A172 (cell line): Measurements from ENCODE around the gene GATAD2B. TPM values are rescaled to one million over a fixed set of nuclear protein-coding genes. Genes with fewer than 3 reads are reported as not detected.
"Not testable (repeated sequence)": the region's sequence is repeated elsewhere in the genome, so short reads cannot be mapped to it uniquely, and the experiment has no call there.

Source experiments
- DNase-seq: peaks from one replicate; pipeline ENCODE4 v3.0.0-alpha.2; 2015; ENCODE audit warnings: low spot score
- total RNA-seq: library from RNA; depleted of rRNA; stranded (reverse); fragments of >200 nt; shearing (Covaris generic); gene quantifications from 2 replicates; pipeline ENCODE4 v1.2.3, GENCODE V29; 2014

GATAD2B gene
- total RNA-seq, 1 experiment from 2014 or later, result 6.5 TPM

GRCh38 chr1:153929981-153930948 is 7.5 kb upstream of the GATAD2B start:
- no peak for DNase-seq

- no peak for DNase-seq
Observed at GRCh38 chr1:153929426-153929825, 6.7 kb upstream of the GATAD2B start.

- DNase-seq, result no peak
Observed at GRCh38 chr1:153928791-153929341, 6.1 kb upstream of the GATAD2B start.

- DNase-seq, result no peak
Observed at GRCh38 chr1:153928245-153928644, 5.5 kb upstream of the GATAD2B start.

GRCh38 chr1:153926405-153926804 is 3.6 kb upstream of the GATAD2B start:
- DNase-seq, result no peak

DNA sequence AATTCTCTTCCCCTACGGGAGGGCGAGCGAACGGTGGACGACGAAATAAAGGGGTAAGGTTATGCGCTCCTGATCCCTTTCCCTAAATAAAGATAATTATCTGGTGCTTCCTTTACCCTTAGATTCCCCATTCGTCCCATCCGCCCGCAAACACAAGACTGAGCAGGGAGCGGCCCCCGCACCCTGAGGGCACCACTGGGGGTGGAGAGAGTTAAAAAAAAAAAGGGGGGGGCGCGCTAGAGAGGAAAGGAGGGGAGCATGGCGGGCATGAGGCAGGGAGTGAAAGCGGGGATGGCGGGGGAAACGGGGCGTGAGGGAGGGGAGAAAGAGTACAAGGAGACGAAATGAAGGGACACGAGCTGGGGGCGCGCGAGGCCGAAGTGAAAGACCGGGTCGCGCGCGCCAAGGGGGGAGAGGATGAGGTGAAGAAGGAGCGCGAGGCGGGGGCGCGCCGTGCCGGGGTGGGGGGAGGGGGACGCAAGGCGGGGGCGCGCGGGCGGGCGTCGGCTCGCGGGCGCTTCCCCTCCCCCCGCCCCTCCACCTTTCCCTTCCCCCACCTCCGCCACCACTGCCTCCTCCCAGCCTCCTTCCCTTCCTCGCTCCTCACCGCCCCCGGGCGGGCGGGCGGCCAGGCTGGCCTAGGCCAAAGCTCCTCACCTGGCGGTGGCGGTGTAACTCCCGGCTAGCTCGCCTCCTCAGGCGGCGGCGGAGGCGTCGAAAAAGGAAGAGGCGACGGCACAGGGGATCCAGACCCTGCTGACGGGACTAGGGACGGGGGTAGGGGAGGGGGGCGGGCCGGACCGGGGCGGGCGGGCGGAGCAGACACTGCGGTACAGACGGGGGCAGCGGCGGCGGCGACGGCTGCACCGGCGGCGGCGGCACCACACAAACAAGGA is 448 bp downstream of the GATAD2B start:
- no peak for DNase-seq

DNA sequence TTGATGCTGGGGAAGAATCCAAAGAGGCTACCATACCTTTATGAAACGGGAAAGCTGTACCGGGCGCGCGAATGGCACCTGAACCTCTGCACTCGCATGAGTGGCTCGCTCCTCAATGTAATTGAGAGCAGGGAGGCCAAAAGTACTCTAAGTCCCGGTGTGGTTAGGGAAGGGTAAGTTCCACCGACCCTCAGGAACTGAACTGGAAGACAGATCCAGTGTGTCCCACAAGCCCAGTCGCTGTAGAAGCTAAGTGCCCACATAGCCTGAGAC is 1.0 kb downstream of the GATAD2B start:
- no peak for DNase-seq

DNA sequence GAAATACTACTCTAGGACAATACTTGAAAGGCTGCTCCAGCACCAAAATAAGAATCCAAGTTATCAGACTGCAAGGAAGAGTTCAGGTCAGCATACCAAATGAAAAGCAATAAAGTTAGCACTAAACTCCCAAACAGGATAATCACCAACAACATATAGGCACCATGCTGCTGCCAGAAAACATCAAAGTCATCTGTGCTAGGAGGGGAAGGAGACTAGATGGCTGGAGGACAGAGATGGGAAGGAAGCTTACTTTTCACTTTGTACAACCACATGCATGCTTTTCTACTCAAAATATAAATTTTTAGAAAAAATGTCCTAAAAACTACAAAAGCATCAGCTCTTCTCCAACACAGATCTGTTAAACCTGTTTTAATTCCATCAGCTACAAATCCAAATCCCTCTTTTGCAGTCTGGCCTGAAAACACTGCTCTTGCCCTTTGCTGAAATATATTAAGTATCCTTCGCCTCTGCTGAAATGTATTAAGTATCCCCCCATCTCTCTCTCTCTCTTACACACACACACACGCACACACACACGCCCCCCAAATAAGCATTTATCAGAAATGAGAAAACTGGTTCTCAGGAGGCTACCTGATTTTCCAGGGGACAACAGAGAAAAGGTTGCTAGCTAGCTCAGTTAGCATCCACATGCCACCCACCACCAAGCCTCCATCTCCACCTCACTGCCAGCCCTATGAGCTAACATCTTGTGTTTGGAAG is 1.5 kb downstream of the GATAD2B start:
- DNase-seq, result no peak

GRCh38 chr1:153919876-153920852 is 2.6 kb downstream of the GATAD2B start:
- peak; percentile 45 for DNase-seq

GRCh38 chr1:153916297-153916696 is 6.5 kb downstream of the GATAD2B start:
- DNase-seq, result no peak

DNA sequence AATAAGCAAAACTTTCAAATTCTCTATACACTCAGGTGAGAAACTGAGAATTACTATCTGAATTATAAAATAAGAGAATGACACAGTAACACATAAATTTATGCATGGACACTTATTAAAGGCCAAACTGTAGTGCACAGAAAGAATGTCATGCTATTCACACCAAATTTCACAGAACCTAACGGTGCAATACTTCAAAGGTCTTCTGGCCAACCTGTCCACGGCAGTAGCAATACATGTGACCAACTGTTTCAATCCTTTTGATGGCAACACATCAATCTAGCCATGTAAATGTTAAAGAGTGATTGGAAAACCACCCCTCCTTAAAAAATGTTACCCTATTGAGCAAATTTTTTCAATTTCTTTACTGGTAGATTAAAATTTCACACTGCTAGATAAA is 10.4 kb downstream of the GATAD2B start:
- no peak for DNase-seq

GRCh38 chr1:153910560-153910959 is 12.2 kb downstream of the GATAD2B start:
- not testable (repeated sequence) for DNase-seq

- no peak for DNase-seq
Observed at GRCh38 chr1:153908071-153908470, 14.7 kb downstream of the GATAD2B start.

- DNase-seq, result no peak
Observed at GRCh38 chr1:153907134-153907533, 15.6 kb downstream of the GATAD2B start.

DNA sequence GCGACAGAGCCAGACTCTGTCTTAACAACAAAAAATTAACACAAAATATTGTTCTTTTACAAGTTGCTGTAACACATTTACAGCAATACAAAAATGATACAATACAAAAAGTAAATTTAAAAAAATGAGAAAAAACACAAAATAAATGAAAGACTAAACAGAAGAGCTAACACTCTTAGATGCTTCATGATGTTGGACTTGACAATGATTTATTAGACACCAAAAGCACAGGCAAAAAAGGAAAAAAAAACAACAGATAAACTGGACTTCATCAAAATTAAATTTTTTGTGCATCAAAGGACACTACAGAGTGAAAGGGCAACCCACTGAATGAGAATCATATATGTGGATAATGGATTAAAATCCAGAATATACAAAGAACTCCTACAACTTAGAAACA is 16.4 kb downstream of the GATAD2B start:
- no peak for DNase-seq

- not testable (repeated sequence) for DNase-seq
Observed at GRCh38 chr1:153905908-153906307, 16.9 kb downstream of the GATAD2B start.

DNA sequence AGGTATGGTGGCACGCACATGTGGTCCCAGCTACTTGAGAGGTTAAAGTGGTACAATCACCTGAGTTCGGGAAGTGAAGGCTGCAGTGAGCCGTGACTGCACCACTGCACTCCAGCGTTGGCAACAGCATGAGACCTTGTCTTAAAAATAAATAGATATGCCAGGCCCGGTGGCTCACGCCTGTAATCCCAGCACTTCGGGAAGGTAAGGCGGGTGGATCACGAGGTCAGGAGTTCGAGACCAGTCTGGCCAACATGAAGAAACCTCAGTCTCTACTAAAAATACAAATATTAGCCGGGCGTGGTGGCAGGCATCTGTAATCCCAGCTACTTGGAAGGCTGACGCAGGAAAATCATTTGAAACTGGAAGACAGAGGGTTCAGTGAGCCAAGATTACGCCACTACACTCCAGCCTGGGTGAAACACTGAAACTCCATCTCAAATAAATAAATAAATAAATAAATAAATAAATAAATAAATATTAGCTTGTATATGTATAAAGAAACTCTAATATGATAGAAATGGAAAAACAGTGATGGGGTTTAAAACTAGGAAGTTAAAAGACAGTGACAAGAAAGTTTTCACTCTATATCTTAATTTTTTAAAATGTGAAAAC is 18.8 kb downstream of the GATAD2B start:
- DNase-seq, result no peak

DNA sequence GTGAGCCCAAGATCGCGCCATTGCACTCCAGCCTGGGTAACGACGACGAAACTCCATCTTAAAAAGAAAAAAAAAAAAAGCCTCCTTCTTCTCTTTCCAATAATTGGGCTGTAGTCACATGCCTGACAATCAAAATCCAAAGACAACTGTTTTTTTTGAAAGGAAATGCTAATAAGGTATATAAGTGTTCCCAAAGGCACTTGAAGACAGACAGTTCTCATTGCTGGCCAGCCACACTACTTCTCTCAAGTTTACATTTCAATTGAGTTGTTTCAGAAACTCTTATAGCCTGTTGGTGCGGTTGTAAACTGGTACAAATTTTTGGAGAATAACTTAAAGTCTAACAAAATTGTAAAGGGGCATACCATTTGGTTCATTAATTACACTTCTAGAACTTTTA is 23.3 kb downstream of the GATAD2B start:
- DNase-seq, result no peak

DNA sequence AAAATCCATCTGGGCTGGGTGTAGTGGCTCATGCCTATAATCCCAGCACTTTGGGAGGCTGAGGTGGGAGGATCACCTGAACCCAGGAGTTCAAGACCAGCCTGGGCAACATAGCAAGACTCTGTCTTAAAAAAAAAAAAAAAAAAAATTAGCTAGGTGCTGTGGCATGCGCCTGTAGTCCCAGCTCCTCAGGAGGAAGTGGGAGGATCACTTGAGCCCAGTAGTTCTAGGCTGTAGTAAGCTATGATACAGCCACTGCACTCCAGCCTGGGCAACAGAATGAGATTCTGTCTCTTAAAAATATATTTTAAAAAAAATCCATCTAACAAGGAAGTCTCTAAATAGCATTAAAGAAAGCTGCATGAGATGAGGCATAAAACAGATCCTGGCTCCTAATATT is 26.9 kb downstream of the GATAD2B start:
- DNase-seq, result not testable (repeated sequence)

DNA sequence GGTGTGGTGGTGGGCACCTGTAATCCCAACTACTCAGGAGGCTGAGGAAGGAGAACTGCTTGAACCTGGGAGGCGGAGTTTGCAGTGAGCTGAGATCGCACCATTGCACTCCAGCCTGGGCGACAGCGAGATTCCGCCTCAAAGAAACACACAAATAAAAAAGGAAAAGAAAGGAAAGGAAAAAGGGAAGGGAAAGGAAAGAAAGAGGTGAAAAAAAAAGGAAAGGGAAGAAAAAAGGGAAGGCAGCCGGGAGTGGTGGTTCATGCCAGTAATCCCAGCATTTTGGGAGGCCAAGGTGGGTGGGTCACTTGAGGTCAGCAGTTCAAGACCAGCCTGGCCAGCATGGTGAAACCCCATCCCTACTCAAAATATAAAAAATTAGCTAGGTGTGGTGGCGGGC is 31.7 kb downstream of the GATAD2B start:
- not testable (repeated sequence) for DNase-seq
